Measurements from ENCODE around the gene MITF.
"Not testable (repeated sequence)": the region's sequence is repeated elsewhere in the genome, so short reads cannot be mapped to it uniquely, and the experiment has no call there.

MITF gene

DNA sequence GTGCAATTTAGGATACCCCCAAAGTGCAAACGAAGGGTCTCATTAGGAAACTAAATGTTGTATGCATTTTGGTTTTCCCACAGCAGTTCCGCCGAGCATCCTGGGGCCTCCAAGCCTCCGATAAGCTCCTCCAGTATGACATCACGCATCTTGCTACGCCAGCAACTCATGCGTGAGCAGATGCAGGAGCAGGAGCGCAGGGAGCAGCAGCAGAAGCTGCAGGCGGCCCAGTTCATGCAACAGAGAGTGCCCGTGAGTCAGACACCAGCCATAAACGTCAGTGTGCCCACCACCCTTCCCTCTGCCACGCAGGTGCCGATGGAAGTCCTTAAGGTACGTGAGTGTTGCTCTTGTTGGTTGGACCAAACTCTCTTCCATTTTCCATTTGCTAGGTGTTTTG, 139.8 kb downstream of the MITF start:
- no peak for DNase-seq

- DNase-seq, result no peak
Measured at GRCh38 chr3:69880069-69880640, 140.9 kb downstream of the MITF start.

GRCh38 chr3:69881051-69881450, 141.8 kb downstream of the MITF start:
- DNase-seq, result no peak

DNA sequence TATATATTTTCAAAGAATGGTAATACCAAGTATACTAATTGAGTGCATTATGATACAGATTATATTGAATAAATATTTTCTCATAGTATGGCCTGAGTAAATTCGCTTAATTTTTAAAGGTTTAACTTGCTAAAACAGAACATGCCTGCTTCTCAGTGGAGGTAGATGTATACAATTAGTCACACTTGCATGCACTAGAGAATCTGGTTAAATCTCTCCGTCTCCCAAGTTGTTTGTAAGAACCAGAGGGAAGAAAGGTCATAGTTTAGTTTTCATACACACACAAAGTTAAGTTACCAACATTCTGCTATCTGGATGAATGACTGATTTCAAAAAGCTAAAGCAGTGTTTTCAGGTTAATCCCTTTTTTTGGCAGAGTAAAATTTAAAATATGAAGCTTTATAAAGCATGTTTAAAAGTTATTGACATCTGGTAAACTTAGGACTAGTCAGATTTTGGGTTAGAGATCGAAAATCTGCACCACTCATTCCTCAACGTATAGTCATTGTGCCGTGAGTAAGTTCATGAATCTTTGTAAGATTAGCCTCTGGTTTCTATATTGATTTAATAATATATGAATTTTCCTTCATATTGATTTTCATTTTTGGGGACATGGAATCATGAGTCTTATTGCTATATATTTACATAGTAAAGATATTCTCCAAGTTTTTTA, 142.6 kb downstream of the MITF start:
- DNase-seq, result no peak

- DNase-seq, result no peak
Measured at GRCh38 chr3:69882560-69882959, 143.3 kb downstream of the MITF start.

GRCh38 chr3:69888040-69888942, 149.0 kb downstream of the MITF start:
- DNase-seq, result no peak

DNA sequence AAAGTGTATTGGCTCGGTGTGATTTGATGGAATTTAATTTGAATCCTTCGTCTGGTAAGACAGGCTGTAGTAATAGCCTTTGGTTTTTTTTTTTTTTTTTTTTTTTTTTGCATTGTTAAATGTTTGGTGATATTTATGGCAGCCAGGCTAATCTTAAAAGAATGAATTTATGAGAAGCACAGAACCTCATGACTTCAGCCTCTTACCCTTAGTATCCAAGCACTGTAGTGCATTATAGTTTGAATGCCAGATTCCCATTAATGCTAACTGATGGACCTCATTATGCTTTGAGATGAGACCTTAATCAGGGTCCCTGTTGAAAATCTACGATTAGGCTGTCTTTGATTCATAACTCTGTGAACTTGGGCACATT, 149.7 kb downstream of the MITF start:
- DNase-seq, result no peak

- DNase-seq, result no peak
Measured at GRCh38 chr3:69890084-69890483, 150.8 kb downstream of the MITF start.

- DNase-seq, result no peak
Measured at GRCh38 chr3:69890691-69891090, 151.4 kb downstream of the MITF start.

DNA sequence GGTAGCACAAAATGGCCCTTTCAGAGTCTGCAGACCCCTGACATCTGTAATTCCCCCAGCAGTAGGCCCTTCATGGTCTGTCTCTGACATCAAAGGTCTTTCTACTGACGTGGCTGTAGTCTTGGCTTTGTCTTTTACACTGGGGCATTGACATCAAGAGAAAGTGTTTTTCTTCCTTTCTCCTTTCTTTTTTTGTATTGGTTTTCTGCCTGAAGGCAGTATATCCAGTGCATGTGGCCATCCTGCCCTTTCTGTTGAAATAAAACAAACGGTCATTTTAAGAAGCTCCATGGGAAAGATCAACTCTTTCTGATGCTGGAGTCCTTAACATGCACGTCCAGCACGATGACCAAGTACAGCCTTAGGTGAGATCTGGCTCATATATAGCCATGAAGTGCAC, 153.4 kb downstream of the MITF start:
- DNase-seq, result no peak

DNA sequence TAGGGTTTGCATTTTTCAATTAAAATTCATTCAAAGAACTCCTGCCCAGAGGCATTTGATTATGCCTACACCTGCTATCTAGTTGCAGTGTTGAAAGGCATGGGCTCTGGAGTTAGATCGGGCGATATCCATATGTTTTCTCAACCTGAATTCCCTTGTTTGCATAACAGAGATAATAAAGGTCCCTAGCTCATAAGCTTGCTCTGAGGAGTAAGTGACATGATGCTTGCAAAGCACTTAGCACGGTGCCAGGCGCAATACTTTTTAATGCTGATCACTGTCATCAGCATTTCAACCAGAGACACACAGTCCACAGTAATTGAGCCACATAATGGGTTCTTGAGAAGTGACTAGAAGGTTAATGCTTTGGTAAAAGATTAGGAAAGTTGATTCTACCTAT, 154.0 kb downstream of the MITF start:
- DNase-seq, result no peak

DNA sequence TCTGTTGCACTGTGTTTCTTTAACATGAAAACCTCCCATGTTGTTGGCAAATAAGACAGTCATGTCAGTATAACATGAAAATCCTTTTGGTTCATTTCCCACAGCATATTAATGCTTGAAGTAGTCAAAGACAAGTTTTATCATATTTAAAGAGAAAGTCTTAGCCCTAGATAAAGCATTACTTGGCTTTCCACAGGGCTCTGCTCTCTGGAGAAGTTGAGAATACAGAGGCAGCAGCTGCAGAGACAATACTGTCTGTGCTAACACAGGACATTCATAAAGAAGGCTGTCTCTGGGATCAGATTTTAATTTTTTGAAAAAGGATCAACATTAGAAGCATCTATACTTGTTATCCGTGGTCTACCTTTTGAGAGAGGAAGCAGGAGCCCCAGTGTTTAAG, 156.8 kb downstream of the MITF start:
- DNase-seq, result no peak

- no peak for DNase-seq
Measured at GRCh38 chr3:69900331-69900730, 161.1 kb downstream of the MITF start.

DNA sequence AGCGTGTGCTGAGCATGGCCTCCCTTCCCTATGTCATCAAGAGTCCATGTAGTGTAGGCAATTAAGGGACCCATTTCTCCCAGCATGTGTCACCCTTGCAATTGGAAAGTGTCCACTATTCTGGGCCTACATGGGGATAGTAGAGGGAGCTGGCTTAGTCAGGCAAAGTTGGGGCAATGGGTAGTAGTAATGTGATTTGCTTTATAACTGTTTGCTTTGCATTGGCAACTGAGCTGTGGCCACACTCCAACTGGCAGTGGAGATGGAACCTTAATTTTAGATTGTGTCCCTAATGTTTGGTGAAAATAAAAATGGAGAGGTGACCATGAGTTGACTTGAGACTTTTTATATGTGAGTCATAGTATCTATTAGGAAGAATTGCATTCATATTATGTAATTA, 162.5 kb downstream of the MITF start:
- no peak for DNase-seq

GRCh38 chr3:69902386-69902785, 163.1 kb downstream of the MITF start:
- no peak for DNase-seq

GRCh38 chr3:69906351-69906966, 167.2 kb downstream of the MITF start:
- no peak for DNase-seq

GRCh38 chr3:69907554-69907953, 168.3 kb downstream of the MITF start:
- DNase-seq, result no peak

DNA sequence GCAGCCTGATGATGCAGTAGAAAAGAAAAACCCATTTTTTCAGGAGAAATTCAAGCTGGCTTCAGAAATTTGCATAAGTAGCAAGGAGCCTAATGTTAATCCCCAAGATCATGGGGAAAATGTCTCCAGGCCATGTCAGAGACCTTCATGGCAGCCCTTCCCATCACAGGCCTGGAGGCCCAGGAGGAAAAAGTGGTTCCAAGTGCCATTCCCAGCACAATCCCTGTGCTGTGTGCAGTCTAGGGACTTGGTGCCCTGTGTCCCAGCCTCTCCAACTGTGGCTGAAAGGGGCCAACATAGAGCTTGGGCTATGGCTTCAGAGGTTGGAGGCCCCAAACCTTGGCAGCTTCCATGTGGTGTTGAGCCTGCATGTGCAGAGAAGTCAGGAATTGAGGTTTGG, 170.6 kb downstream of the MITF start:
- not testable (repeated sequence) for DNase-seq

- no peak for DNase-seq
Measured at GRCh38 chr3:69913422-69913821, 174.2 kb downstream of the MITF start.

DNA sequence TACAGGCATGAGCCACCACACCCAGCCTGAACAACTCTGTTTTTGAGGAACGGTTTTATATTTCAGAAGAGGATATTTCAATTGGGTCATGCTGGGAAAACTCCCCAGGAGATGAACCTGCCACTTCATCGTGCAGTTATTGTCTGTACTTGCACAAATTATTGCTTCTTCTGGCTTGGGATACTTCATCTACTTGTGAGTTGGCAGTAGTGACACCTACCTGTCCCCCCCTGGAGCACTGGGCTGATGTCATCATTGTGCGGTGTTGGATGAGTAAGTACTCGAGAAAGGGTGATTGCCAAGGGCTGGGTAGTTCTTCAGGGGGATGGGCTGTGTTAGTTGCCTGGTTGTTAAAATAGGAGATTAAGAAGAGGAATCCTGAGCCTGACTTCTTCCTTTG, 175.1 kb downstream of the MITF start:
- DNase-seq, result no peak

GRCh38 chr3:69915726-69916125, 176.5 kb downstream of the MITF start:
- DNase-seq, result no peak

DNA sequence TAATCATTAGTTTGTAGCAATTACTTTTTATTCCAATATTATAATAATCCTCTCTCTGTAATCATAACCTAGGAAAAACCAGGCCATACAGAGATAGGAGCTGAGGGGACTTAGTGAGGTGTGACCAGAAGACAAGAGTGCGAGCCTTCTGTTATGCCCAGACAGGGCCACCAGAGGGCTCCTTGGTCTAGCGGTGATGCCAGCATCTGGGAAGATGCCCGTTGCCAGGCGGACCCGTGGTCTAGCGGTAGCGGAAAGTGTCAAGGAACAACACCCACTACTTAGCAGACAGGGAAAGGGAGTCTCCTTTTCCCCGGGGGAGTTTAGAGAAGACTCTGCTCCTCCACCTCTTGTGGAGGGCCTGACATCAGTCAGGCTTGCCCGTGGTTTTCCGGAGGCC, 180.7 kb downstream of the MITF start:
- not testable (repeated sequence) for DNase-seq

DNA sequence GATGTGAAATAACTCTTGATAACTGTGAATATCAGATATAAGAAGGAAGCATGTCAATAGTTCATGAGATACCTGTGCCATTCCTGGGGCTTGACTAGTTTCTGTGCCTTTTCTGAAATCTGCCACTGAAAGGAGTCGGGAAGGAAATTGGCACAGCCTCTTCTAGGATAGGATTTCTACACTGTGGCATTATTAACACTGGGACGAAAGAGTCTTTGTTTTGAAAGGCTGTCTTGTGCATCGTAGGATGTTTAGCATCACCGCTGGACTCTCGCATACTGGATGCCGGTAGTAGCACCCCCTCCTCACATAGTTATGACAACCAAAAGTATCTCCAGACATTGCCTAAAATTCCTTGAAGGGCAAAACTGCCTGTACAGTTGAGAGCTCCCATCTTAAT, 182.4 kb downstream of the MITF start:
- no peak for DNase-seq

GRCh38 chr3:69922521-69923000, 183.3 kb downstream of the MITF start:
- no peak for DNase-seq
